Peyer's patch (tissue), 4 donors: ENCODE measurements around the gene CNTNAP5.

Experiments
- POLR2A ChIP-seq, 2 donors: fragments of 450-650 bp; IDR thresholded peaks; one replicate each; pipeline ENCODE4 v1.5.1; 2017; ENCODE audit warnings: antibody characterized with exemption in 2 of 2, mild to moderate bottlenecking in 2 of 2, moderate library complexity in 2 of 2
- TF ChIP-seq, protein P1 (sequence below), 6 experiments: fragments of 450-650 bp in 4 of 6; fragments of 200-600 bp in 2 of 6; sonication (generic) in 1 of 6; IDR thresholded peaks; one replicate each; pipeline ENCODE4 v1.5.1; 2017 to 2019; ENCODE audit warnings: antibody characterized with exemption in 6 of 6, mild to moderate bottlenecking in 3 of 6, moderate library complexity in 1 of 6

DNA sequence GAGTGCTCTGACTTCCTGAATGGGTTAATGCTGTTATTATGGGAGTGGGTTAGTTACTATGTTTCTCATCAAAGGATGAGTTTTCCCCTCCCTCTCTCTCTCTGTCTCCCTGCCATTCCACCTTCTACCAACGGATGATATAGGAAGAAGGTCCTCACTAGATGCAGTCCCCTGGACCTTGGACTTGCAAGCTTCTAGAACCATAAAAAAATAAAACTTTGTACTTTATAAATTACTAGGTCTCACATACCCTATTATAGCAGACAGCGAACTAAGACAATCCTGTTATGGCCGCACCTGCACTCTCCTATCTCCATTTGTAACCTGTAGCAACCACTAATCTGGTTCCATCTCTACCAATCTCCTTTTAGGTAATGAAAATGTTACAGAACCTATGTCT, 564.9 kb downstream of the CNTNAP5 start:
- TF ChIP-seq, protein P1, sequence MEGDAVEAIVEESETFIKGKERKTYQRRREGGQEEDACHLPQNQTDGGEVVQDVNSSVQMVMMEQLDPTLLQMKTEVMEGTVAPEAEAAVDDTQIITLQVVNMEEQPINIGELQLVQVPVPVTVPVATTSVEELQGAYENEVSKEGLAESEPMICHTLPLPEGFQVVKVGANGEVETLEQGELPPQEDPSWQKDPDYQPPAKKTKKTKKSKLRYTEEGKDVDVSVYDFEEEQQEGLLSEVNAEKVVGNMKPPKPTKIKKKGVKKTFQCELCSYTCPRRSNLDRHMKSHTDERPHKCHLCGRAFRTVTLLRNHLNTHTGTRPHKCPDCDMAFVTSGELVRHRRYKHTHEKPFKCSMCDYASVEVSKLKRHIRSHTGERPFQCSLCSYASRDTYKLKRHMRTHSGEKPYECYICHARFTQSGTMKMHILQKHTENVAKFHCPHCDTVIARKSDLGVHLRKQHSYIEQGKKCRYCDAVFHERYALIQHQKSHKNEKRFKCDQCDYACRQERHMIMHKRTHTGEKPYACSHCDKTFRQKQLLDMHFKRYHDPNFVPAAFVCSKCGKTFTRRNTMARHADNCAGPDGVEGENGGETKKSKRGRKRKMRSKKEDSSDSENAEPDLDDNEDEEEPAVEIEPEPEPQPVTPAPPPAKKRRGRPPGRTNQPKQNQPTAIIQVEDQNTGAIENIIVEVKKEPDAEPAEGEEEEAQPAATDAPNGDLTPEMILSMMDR (IDR thresholded peaks at IDR 0.05), result no peak
- TF ChIP-seq POLR2A (IDR thresholded peaks at IDR 0.05), result no peak
